Trophoblast cell (in vitro differentiated cells and primary cell): ENCODE data around the gene CRLF1.
A peak's percentile ranks its signal among the peaks of the same experiment; 100 is the strongest.

ENCODE experiments used
- DNase-seq, 2 donors: peaks; one replicate each; pipeline ENCODE4 v3.0.0-alpha.2; 2016
- H2AFZ ChIP-seq: 2 replicates; pipeline ENCODE4 v1.6.1; 2013; ENCODE audit warnings: low read length, moderate library complexity, mild to moderate bottlenecking; ENCODE audit not compliant: insufficient read depth, poor library complexity
- H2AK5ac ChIP-seq: 2 replicates; pipeline ENCODE4 v1.6.1; 2013; ENCODE audit warnings: mild to moderate bottlenecking, low read length
- H2BK120ac ChIP-seq: 2 replicates; pipeline ENCODE4 v1.6.1; 2013; ENCODE audit warnings: low read length, mild to moderate bottlenecking, moderate library complexity; ENCODE audit not compliant: insufficient read depth, poor library complexity
- H2BK12ac ChIP-seq: 2 replicates; pipeline ENCODE4 v1.6.1; 2013; ENCODE audit warnings: mild to moderate bottlenecking, low read length, moderate library complexity
- H2BK5ac ChIP-seq: 2 replicates; pipeline ENCODE4 v1.6.1; 2013; ENCODE audit warnings: low read length, low read depth, moderate library complexity, mild to moderate bottlenecking; ENCODE audit not compliant: poor library complexity
- H3K14ac ChIP-seq: 2 replicates; pipeline ENCODE4 v1.6.1; 2013; ENCODE audit warnings: mild to moderate bottlenecking, low read length
- H3K18ac ChIP-seq: 2 replicates; pipeline ENCODE4 v1.6.1; 2013; ENCODE audit warnings: mild to moderate bottlenecking, low read length
- H3K23ac ChIP-seq: 2 replicates; pipeline ENCODE4 v1.6.1; 2013; ENCODE audit warnings: low read length
- H3K27ac ChIP-seq: 2 replicates; pipeline ENCODE4 v1.5.1; 2013; ENCODE audit warnings: low read depth, mild to moderate bottlenecking, inconsistent platforms, low read length, moderate library complexity
- H3K27me3 ChIP-seq: 2 replicates; pipeline ENCODE4 v1.6.1; 2013; ENCODE audit warnings: inconsistent platforms, mild to moderate bottlenecking, low read length, moderate library complexity; ENCODE audit not compliant: insufficient read depth
- H3K36me3 ChIP-seq, 2 experiments: 1 replicate in 1 of 2; 2 replicates in 1 of 2; pipeline ENCODE4 v1.6.1; 2013; ENCODE audit warnings: low read length in 2 of 2, mild to moderate bottlenecking in 2 of 2, moderate library complexity in 1 of 2; ENCODE audit not compliant: insufficient read depth in 2 of 2, control insufficient read depth in 1 of 2
- H3K4ac ChIP-seq: 2 replicates; pipeline ENCODE4 v1.6.1; 2013; ENCODE audit warnings: low read depth, mild to moderate bottlenecking, low read length, moderate library complexity
- H3K4me1 ChIP-seq, 2 experiments: 1 replicate in 1 of 2; 2 replicates in 1 of 2; pipeline ENCODE4 v1.6.1; 2013; ENCODE audit warnings: low read length in 2 of 2, mild to moderate bottlenecking in 2 of 2, moderate library complexity in 1 of 2; ENCODE audit not compliant: insufficient read depth in 2 of 2, control insufficient read depth in 1 of 2
- H3K4me2 ChIP-seq: 2 replicates; pipeline ENCODE4 v1.6.1; 2013; ENCODE audit warnings: inconsistent platforms, mild to moderate bottlenecking, low read length, moderate library complexity
- H3K4me3 ChIP-seq: 2 replicates; pipeline ENCODE4 v1.5.1; 2013; ENCODE audit warnings: mild to moderate bottlenecking, low read depth, low read length, inconsistent platforms
- H3K79me1 ChIP-seq: one replicate; pipeline ENCODE4 v1.6.1; 2013; ENCODE audit warnings: low read length
- H3K79me2 ChIP-seq: 2 replicates; pipeline ENCODE4 v1.6.1; 2013; ENCODE audit warnings: low read length, mild to moderate bottlenecking; ENCODE audit not compliant: control insufficient read depth, insufficient read depth, poor library complexity
- H3K9ac ChIP-seq: 2 replicates; pipeline ENCODE4 v1.6.1; 2013; ENCODE audit warnings: mild to moderate bottlenecking, low read length
- H3K9me3 ChIP-seq: 2 replicates; pipeline ENCODE4 v1.6.1; 2013; ENCODE audit warnings: low read depth, mild to moderate bottlenecking, control low read depth, inconsistent platforms, low read length; ENCODE audit not compliant: insufficient read depth
- H4K12ac ChIP-seq: 2 replicates; pipeline ENCODE4 v1.6.1; 2013; ENCODE audit warnings: low read depth, mild to moderate bottlenecking, low read length, moderate library complexity
- H4K8ac ChIP-seq: 2 replicates; pipeline ENCODE4 v1.6.1; 2013; ENCODE audit warnings: low read depth, mild to moderate bottlenecking, low read length, moderate library complexity
- H4K91ac ChIP-seq: one replicate; pipeline ENCODE4 v1.6.1; 2013; ENCODE audit warnings: low read depth, mild to moderate bottlenecking, low read length, moderate library complexity
- WGBS: extraction: QIAGEN DNeasy Blood & Tissue Kit; methylation state at CpG from one replicate; pipeline ENCODE4 v1.1.7; 2013; ENCODE audit warnings: missing lambda C conversion rate; ENCODE audit not compliant: insufficient read length, insufficient coverage; ENCODE audit errors: extremely low coverage; 5-methylcytosine and 5-hydroxymethylcytosine counted together

Gene CRLF1

GRCh38 chr19:18649371-18650020, 42.9 kb upstream of the CRLF1 start:
- H3K79me1 ChIP-seq: no peaks in the 10 kb centered on the region
- WGBS: no CpG with 5 or more reads among the region's 25 CpGs
- no peak overlapping the region for H3K23ac ChIP-seq
- no peaks in the 10 kb centered on the region for H3K79me2 ChIP-seq
- no peak overlapping the region for H3K27ac ChIP-seq
- no peak overlapping the region for H4K8ac ChIP-seq
- no peak overlapping the region for H2AK5ac ChIP-seq
- H3K4ac ChIP-seq: no peak overlapping the region
- H3K4me1 ChIP-seq: peaks cover 0 to 5% of the 10 kb centered on the region in 2 experiments
- H3K9me3 ChIP-seq: peaks cover 7% of the 10 kb centered on the region
- no peak overlapping the region for H3K4me3 ChIP-seq
- H4K12ac ChIP-seq: no peak overlapping the region
- H2BK5ac ChIP-seq: no peak overlapping the region
- no peak overlapping the region for H4K91ac ChIP-seq
- no peak overlapping the region for H3K9ac ChIP-seq
- no peak overlapping the region for H3K18ac ChIP-seq
- no peak overlapping the region for H2BK120ac ChIP-seq
- H3K36me3 ChIP-seq: no peaks in the 10 kb centered on the region
- peak in 1 of 2 donors; percentile 33 for DNase-seq
- H2BK12ac ChIP-seq: no peak overlapping the region
- no peak overlapping the region for H2AFZ ChIP-seq
- no peak overlapping the region for H3K14ac ChIP-seq
- no peak overlapping the region for H3K4me2 ChIP-seq
- H3K27me3 ChIP-seq: no peaks in the 10 kb centered on the region

GRCh38 chr19:18648973-18649315, 42.3 kb upstream of the CRLF1 start:
- H3K79me1 ChIP-seq: no peaks in the 10 kb centered on the region
- no peak overlapping the region for H3K14ac ChIP-seq
- no peak overlapping the region for H3K4ac ChIP-seq
- H3K9ac ChIP-seq: no peak overlapping the region
- no peak overlapping the region for H4K8ac ChIP-seq
- no peak overlapping the region for H3K27ac ChIP-seq
- H3K4me1 ChIP-seq: peaks cover 0 to 5% of the 10 kb centered on the region in 2 experiments
- H4K91ac ChIP-seq: no peak overlapping the region
- H3K9me3 ChIP-seq: peaks cover 5% of the 10 kb centered on the region
- H3K79me2 ChIP-seq: no peaks in the 10 kb centered on the region
- no peaks in the 10 kb centered on the region for H3K36me3 ChIP-seq
- H3K27me3 ChIP-seq: no peaks in the 10 kb centered on the region
- H2BK120ac ChIP-seq: no peak overlapping the region
- no peak overlapping the region for H4K12ac ChIP-seq
- WGBS: no CpG with 5 or more reads among the region's 13 CpGs
- H2AFZ ChIP-seq: no peak overlapping the region
- peak in 1 of 2 donors; percentile 58 for DNase-seq
- H3K4me3 ChIP-seq: no peak overlapping the region
- no peak overlapping the region for H2BK5ac ChIP-seq
- H3K23ac ChIP-seq: no peak overlapping the region
- H2BK12ac ChIP-seq: no peak overlapping the region
- H3K4me2 ChIP-seq: no peak overlapping the region
- H2AK5ac ChIP-seq: no peak overlapping the region
- H3K18ac ChIP-seq: no peak overlapping the region

- H2BK5ac ChIP-seq: no peak overlapping the region
- H3K4me1 ChIP-seq: peaks cover 0 to 5% of the 10 kb centered on the region in 2 experiments
- H4K12ac ChIP-seq: no peak overlapping the region
- no peaks in the 10 kb centered on the region for H3K79me2 ChIP-seq
- H3K9ac ChIP-seq: no peak overlapping the region
- H4K91ac ChIP-seq: no peak overlapping the region
- H3K4ac ChIP-seq: no peak overlapping the region
- H2AK5ac ChIP-seq: no peak overlapping the region
- H4K8ac ChIP-seq: no peak overlapping the region
- no peak overlapping the region for H3K4me2 ChIP-seq
- H3K14ac ChIP-seq: no peak overlapping the region
- H3K4me3 ChIP-seq: no peak overlapping the region
- H3K23ac ChIP-seq: no peak overlapping the region
- no peak for DNase-seq
- no peak overlapping the region for H3K27ac ChIP-seq
- H2BK120ac ChIP-seq: no peak overlapping the region
- no peaks in the 10 kb centered on the region for H3K79me1 ChIP-seq
- H3K18ac ChIP-seq: no peak overlapping the region
- H2AFZ ChIP-seq: no peak overlapping the region
- no peaks in the 10 kb centered on the region for H3K36me3 ChIP-seq
- no peak overlapping the region for H2BK12ac ChIP-seq
- no peaks in the 10 kb centered on the region for H3K27me3 ChIP-seq
- peaks cover 5% of the 10 kb centered on the region for H3K9me3 ChIP-seq
- WGBS: no CpG with 5 or more reads among the region's 10 CpGs
These were observed 41.2 kb upstream of the CRLF1 start for GRCh38 chr19:18647807-18648206.

- Histone ChIP-seq H4K91ac (no peak overlapping the region), H4K8ac (no peak overlapping the region), H3K23ac (no peak overlapping the region), H3K4ac (no peak overlapping the region), H3K9ac (no peak overlapping the region), H3K4me1 (peaks cover 0 to 5% of the 10 kb centered on the region in 2 experiments), H3K27ac (no peak overlapping the region), H2AFZ (no peak overlapping the region), H3K4me2 (no peak overlapping the region), H2BK5ac (no peak overlapping the region), H2AK5ac (no peak overlapping the region), H3K79me2 (no peaks in the 10 kb centered on the region), H3K14ac (no peak overlapping the region), H3K27me3 (no peaks in the 10 kb centered on the region), H4K12ac (no peak overlapping the region), H3K18ac (no peak overlapping the region), H3K79me1 (no peaks in the 10 kb centered on the region), H2BK12ac (no peak overlapping the region), H3K36me3 (no peaks in the 10 kb centered on the region), H2BK120ac (no peak overlapping the region), H3K4me3 (no peak overlapping the region), H3K9me3 (peaks cover 5% of the 10 kb centered on the region)
- no CpG with 5 or more reads among the region's 1 CpG for WGBS
- DNase-seq: no peak
These were observed 40.8 kb upstream of the CRLF1 start for GRCh38 chr19:18647371-18647767.
